Epidermal melanocyte (primary cell): Measurements from ENCODE around the gene ALDOB.
"Not testable (repeated sequence)": the region's sequence is repeated elsewhere in the genome, so short reads cannot be mapped to it uniquely, and the experiment has no call there.

Experiments
- DNase-seq: peaks from one replicate; pipeline ENCODE4 v3.0.0; 2011; ENCODE audit warnings: low spot score; ENCODE audit not compliant: insufficient read length

The ALDOB gene

DNA sequence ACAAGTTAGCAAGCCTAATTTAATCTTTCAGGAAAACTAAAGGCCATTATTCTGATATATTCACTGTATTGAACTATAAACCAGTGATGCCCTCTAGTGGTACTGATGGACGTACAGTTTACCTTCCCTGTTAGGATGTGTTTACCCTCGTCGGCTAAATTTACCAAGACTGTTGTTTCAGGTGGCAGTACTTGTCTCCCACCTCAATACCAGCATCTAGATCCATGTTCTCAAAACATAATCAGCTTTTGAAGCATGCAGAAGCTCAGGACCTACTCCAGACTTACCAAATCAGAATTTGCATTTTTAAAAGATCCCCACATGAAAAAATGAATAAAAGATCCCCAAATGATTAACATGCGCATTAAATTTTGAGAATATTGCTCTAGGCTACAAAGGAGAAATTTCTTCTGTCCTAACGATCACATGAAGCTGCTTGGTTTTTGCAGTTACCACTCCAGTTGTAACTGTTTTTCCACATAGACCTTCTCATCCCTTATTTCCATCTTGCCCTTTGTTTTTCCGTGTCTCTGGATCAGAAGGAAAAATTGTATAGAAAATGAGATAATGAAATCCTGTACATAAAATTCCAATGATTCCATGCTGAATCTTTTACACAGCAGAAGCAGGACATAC lies 47.6 kb downstream of the ALDOB start:
- no peak for DNase-seq

DNA sequence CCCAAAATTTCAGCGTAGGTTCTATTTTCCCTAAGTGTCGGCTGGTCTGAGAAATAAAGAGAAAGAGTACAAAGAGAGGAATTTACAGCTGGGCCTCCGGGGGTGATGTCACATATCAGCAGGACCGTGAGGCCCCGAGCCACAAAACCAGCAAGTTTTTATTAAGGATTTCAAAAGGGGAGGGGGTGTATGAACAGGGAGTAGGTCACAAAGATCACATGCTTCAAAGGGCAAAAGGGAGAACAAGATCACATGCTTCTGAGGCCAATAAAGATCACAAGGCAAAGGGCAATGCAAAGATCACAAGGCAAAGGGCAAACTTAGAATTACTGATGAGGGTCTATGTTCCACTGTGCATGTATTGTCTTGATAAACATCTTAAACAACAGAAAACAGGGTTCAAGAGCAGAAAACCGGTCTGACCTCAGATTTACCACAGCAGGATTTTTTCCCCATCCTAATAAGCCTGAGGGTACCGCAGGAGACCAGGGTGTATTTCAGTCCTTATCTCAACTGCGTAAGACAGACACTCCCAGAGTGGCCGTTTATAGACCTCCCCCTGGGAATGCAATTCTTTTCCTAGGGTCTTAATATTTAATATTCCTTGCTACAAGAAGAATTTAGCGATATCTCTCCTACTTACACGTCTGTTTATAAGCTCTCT lies 50.6 kb downstream of the ALDOB start, which contains the start of gene BAAT:
BAAT (minus strand) TSS at position 134 of the 664 bp plus-strand sequence. CDS start 13,602 bp downstream, outside the sequence.
- not testable (repeated sequence) for DNase-seq

GRCh38 chr9:101383361-101383760 lies 52.2 kb downstream of the ALDOB start:
- no peak for DNase-seq

GRCh38 chr9:101381833-101382342 lies 53.7 kb downstream of the ALDOB start:
- DNase-seq, result no peak

- no peak for DNase-seq
Measured at GRCh38 chr9:101381118-101381517, 54.5 kb downstream of the ALDOB start.

DNA sequence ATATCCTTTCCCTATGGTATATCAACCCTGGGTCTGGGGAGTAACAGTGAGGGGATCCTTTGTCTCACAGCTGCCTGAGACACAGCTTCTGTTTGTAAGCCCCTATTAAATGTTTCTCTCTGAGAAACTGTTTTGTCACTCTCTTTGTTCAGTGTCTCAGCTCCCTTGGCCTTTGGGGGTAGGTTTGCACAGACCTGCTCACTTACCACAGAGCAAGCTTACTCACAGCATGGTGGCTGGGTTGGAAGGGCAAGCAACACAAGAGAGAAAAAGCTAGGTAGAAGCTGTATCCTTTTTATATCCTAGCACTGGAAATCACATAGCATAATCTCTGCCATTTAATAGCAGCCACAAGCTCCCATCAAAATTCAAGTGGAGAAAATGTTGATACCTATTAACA lies 55.3 kb downstream of the ALDOB start:
- DNase-seq, result no peak

GRCh38 chr9:101376111-101376848 lies 59.3 kb downstream of the ALDOB start:
- DNase-seq, result no peak

GRCh38 chr9:101375546-101375945 lies 60.0 kb downstream of the ALDOB start:
- DNase-seq, result no peak

GRCh38 chr9:101372327-101373118 lies 63.1 kb downstream of the ALDOB start:
- no peak for DNase-seq

GRCh38 chr9:101371813-101372212 lies 63.8 kb downstream of the ALDOB start:
- no peak for DNase-seq
